Colon (tissue), 2 donors: Measurements from ENCODE around the gene FANCG.
A peak's percentile ranks its signal among the peaks of the same experiment; 100 is the strongest.

Experiments used
- FAIRE-seq: peaks from 2 replicates; lab custom pipeline; 2012; peaks lifted over from hg19 to GRCh38; lab: Jason Lieb, UNC
- donor health status: control.
- donor health status: control.

The FANCG gene

GRCh38 chr9:35103660-35104191 lies 24.0 kb upstream of the FANCG start:
- no peak for FAIRE-seq

- FAIRE-seq, result no peak
Observed at GRCh38 chr9:35102769-35103659, 23.3 kb upstream of the FANCG start, which contains the start of gene STOML2. TSS of gene STOML2 (minus strand) at chr9:35103131. CDS start at chr9:35103094, 37 bp downstream.

- FAIRE-seq, result no peak
Observed at GRCh38 chr9:35102465-35102768, 22.7 kb upstream of the FANCG start.

DNA sequence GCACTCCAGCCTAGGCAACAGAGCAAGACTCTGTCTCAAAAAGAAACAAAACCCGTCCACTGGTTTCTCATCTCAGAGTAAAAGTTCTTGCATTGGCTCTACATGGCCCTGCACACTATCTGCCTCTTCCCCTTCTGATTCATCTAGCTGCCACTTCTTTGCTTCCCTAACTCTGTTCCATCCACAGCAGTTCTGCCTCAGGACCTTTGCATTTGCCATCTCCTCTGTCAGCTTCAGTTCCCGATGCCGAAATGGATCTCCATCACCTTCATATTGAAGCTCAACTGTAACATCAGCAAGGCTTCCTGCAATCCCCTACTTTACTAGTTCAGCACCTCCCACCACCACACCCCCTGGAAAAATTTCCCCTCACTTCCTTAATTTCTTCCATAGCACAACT lies 17.8 kb upstream of the FANCG start:
- FAIRE-seq, result no peak

DNA sequence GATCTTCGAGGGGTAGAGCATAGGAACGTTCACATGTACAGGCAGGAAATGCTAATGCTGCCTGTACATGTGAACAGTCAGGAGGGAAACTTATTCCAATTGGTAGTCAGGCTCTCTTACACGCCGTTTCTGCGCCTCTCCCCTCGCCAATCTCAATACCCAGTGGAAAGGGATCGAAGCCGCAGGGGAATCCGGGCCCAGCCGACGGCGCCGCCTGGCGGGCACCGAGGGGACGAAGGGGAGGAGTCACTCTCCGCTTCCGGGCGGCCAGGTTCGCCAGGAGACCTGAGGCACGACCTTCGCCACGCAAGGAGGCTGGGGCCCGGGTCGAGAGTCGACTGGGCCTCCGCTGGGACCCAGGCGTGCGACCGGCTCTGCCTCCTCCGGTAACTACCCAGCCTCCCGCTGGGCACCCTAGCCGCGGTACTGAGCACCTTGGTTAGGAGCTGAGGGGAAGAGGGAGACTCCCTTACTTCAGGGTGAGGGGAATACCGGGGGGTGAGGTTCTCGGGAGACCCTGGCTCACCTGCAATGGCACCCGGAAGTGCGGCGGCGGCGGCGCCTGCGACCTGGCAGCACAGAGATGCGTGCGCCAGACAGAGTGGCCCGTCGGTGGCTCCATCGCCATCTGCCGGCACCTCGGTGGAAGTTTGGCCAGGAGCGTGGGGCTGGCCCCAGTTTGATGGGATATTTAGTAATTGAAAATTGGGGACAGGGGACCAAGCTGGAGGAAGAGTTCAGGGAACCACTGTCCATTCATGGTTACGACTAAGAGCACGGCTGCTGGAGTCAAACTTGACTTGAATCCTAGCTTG lies 16.5 kb upstream of the FANCG start, which contains the start of gene PIGO:
PIGO (minus strand) TSS at position 557 of the 815 bp plus-strand sequence. CDS start 1,026 bp downstream, outside the sequence.
- no peak for FAIRE-seq

GRCh38 chr9:35091536-35091935 lies 11.8 kb upstream of the FANCG start:
- no peak for FAIRE-seq

DNA sequence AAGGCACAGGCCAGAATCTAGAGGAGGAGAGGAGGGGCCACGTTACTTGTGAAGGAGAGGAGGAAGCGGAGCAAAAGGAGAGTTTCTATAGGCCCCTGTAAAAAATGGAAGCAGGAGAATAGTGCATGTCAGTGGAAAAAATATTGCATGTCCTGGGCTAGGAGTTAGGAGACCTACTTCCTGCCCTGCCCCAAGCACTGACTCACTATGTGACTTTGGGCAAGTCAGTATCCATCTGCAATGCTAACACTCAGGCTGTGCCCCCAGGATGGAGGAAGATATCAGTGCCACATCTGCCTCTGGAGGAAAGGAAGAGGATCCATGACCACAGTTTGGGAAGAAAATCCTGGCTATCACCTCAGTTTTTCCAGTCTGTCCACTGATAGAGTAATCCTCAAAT lies 9.7 kb upstream of the FANCG start:
- no peak for FAIRE-seq

- no peak for FAIRE-seq
Observed at GRCh38 chr9:35085078-35085477, 5.3 kb upstream of the FANCG start.

DNA sequence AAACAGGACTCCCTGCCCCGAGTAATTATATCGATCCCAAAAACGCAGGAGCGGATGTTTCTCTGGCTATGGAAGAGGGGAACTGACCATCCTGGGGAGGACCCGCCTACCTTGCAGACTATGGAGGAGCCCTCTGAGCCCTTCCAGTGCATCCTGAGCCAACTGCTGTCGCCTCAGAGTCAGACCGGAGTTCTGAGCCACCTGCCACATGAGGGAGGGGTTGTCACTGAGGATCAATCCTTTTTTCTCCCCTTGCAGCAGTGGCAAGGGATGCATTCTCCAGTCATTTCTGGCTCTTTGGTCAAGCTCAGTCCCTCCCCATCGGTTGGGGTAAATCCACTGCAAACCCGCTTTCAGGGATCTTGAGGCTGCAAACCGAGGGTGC lies 709 bp downstream of the FANCG start:
- no peak for FAIRE-seq

DNA sequence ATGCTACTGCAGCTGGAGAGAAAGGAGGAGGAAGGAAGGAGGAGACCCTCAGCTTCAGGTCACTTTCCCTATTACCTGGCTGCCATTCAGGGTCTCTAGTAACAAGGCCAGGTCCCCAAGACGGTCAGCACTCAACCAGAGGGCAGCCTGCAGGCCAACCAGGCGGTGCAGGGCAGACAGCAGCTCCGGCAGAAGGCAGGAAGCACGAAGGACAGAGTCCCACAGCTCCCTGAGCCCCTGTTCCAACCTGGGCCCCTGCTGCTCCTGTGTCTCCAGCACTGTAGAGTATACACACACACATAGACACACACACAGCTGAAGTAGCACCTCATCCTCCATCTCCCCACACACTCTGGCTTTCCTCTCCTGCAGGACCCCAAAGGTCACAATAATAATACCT lies 1.7 kb downstream of the FANCG start:
- FAIRE-seq, result no peak

DNA sequence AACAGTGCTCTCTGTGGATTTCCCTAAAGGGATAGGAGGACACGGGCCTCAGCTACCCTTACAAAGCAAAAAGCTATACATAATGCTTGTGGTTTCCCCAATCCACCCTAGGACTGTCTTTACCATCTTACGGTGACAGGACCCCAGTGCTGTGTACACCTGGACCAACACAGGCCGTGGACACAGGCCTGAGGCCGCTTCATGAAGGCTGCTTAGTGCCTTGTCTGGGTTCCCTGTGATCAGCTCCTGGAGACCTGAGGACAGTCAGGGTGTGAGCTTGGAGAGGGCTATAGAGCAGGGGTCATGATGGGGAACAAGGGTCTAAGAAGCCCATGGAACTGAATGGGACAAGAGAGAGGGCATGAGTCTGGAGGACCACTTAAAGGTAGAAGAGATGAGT lies 2.9 kb downstream of the FANCG start:
- no peak for FAIRE-seq

GRCh38 chr9:35075358-35075757 lies 4.4 kb downstream of the FANCG start:
- FAIRE-seq, result no peak

GRCh38 chr9:35074791-35075190 lies 5.0 kb downstream of the FANCG start:
- FAIRE-seq, result no peak

DNA sequence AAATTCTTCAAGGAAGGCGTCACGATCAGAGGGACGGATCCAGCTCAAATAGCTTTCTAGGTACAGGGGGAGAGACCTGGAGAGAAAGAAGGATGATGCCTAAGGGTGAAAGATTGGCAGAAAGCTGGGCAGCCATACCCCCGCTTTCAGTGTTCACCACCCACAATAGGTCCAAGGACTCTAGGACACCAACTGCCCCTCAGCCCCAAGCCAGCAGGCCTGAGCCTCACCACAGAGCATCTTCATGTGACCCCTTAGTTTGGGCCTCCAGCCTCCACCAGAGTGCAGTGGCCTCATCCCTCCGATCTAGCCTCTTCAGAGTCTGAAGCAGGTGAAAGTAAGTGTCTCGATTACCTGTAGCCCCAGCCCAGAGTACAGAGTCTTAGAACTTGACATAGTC lies 5.6 kb downstream of the FANCG start:
- FAIRE-seq, result no peak

DNA sequence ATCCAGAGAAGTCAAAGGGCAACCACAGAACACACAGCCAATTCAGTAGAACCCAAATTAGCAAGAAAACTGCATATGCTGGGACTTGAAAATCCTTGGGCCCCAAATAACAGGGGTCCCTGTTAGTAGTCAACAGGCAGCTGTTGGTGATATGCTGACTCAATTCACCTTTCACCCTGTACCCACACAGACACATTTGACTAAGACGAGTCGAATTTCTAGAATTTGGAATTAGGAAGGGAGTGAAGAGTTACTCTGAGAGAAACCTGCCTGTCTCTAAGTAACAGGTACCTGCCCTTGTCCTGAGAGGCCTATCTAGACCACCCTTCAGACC lies 6.5 kb downstream of the FANCG start:
- no peak for FAIRE-seq

GRCh38 chr9:35072461-35073278 lies 7.1 kb downstream of the FANCG start, which contains the start of gene VCP:
TSS of gene VCP (minus strand) at chr9:35072625. CDS start at chr9:35072353, 272 bp downstream.
- peak; percentile 89 for FAIRE-seq

GRCh38 chr9:35071814-35072460 lies 7.8 kb downstream of the FANCG start:
- FAIRE-seq, result no peak

DNA sequence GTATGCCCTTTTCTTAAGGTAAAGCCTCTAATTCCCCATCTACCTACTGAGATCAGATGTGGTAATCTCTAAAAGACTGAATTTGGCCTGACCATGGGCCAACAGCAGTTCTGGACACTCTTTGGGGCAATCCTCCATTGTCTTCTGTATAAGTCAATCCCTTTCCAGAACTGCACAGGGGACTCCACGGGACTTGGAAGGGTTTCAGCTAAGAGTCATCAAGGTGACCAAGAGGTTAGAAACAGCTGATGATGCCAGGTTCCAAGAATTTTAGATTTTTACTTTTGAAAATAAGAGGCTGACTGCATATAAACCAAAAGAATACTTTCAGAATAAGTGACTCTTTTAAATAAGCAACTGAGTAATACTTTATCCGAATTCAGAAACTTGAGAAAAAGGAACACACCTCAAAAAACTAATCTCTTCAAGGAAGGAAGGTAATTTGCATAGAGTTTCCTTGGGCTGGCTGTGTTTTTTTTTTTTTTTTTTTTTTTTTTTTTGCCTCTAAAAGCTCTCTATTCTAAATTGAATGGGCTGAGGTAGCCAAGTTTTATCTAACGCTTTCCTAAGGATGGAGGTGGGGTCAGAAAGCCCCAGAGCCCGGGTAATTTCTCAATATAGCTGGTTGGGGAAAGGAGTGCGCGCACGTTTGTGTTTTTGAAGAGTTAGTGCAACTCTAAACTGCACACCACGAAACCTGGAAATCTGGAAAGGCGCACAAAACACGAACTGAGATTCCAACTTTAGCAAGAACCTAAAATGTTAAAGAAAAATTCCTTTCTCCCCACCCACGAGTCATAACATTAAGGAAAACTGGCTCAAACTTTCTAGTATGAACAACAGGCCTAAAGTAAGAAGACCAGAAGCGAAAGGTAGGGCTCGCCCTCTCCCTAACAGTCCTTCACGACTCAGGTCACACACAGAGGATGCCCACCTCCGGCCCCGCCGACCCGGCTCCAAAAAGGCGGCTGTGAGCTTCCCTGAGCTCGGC lies 8.6 kb downstream of the FANCG start:
- no peak for FAIRE-seq

GRCh38 chr9:35069020-35069419 lies 10.7 kb downstream of the FANCG start:
- no peak for FAIRE-seq

DNA sequence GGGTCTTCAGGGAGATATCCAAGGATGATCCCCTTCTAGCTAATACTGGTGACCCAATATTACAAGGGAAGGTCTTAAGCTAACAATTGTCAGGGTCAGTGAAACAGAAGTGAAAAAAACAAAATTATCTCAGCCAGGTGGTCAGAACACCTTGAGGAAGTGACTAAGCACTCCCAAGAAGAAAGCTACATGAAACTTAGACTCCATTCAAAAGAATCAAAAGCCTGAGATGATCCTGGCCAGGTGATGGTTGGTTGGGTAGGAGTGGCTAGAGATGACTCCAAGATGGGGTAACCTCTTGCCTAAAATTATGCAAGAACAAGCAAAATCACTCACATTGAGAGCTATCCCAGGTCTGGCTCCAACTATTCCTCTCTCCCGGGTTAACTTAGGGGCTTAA lies 12.7 kb downstream of the FANCG start:
- no peak for FAIRE-seq
